Cardiac muscle cell (in vitro differentiated cells and primary cell): Measurements from ENCODE around the gene TTC21B. TPM values are rescaled to one million over a fixed set of nuclear protein-coding genes. Genes with fewer than 3 reads are reported as not detected.
A peak's percentile ranks its signal among the peaks of the same experiment; 100 is the strongest.

Source experiments
- DNase-seq, 2 donors: peaks; one replicate each; pipeline versions ENCODE4 v3.0.0 to v3.0.0-alpha.2; 2010 to 2017; ENCODE audit warnings: low read depth in 1 of 2, low spot score in 1 of 2
- H3K27ac ChIP-seq: fragments of 200-600 bp; sonication (generic); 2 replicates; pipeline ENCODE4 v1.5.1; 2016
- H3K27me3 ChIP-seq: fragments of 200-600 bp; sonication (generic); 2 replicates; pipeline ENCODE4 v1.6.0; 2016; ENCODE audit warnings: control low read depth
- H3K36me3 ChIP-seq: fragments of 200-600 bp; sonication (generic); 2 replicates; pipeline ENCODE4 v1.5.1; 2016; ENCODE audit warnings: control low read depth
- H3K4me1 ChIP-seq: fragments of 200-600 bp; sonication (generic); 2 replicates; pipeline ENCODE4 v1.8.1; 2017; ENCODE audit warnings: low read depth, mild to moderate bottlenecking, mixed run types
- H3K4me3 ChIP-seq: fragments of 200-600 bp; sonication (generic); 2 replicates; pipeline ENCODE4 v1.5.1; 2016; ENCODE audit warnings: mild to moderate bottlenecking
- H3K9me3 ChIP-seq: fragments of 200-600 bp; sonication (generic); 2 replicates; pipeline ENCODE4 v1.5.1; 2017; ENCODE audit warnings: low read depth, mild to moderate bottlenecking, control low read depth
- polyA plus RNA-seq: library from polyadenylated mRNA; unstranded; fragments of >200 nt; fragmentation: Nextera tagmentation; extraction: Ambion mirVana; gene quantifications from 2 replicates; pipeline ENCODE4 v1.2.1, GENCODE V29; 2016
- total RNA-seq: library from RNA; depleted of rRNA; stranded (reverse); fragments of >200 nt; gene quantifications from 2 replicates; pipeline ENCODE4 v1.2.3, GENCODE V29; 2016
- TF ChIP-seq, protein P1 (sequence below): IDR thresholded peaks from 2 replicates; pipeline ENCODE4 v1.5.1; 2012; ENCODE audit warnings: low read depth, mild to moderate bottlenecking, low read length

The TTC21B gene
- total and polyA plus RNA-seq, 2 experiments from 2014 or later, result 14.0 to 30.1 TPM

DNA sequence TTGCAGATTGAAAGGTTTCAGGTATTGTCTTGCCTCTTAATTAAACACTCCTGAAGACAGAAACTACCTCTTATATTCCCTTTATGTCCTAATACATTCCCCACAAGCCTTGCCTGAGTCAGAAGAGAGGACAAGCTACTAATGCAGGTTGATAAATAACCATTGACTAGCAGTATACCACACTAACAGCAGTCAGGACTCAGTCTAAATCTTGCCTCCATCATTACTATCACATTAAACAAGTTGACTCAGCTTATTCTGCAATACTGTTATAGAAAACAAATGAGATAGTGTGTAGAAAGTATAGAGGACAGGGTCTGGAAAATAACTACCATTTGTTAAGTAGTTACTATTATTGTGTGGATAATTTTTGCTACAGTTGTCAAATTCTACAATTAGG is 63.8 kb downstream of the TTC21B start:
- Histone ChIP-seq H3K27me3 (no peaks in the 10 kb centered on the region), H3K9me3 (no peaks in the 10 kb centered on the region), H3K4me3 (no peak overlapping the region), H3K4me1 (peaks cover 7% of the 10 kb centered on the region), H3K27ac (no peak overlapping the region), H3K36me3 (no peaks in the 10 kb centered on the region)
- TF ChIP-seq, protein P1, sequence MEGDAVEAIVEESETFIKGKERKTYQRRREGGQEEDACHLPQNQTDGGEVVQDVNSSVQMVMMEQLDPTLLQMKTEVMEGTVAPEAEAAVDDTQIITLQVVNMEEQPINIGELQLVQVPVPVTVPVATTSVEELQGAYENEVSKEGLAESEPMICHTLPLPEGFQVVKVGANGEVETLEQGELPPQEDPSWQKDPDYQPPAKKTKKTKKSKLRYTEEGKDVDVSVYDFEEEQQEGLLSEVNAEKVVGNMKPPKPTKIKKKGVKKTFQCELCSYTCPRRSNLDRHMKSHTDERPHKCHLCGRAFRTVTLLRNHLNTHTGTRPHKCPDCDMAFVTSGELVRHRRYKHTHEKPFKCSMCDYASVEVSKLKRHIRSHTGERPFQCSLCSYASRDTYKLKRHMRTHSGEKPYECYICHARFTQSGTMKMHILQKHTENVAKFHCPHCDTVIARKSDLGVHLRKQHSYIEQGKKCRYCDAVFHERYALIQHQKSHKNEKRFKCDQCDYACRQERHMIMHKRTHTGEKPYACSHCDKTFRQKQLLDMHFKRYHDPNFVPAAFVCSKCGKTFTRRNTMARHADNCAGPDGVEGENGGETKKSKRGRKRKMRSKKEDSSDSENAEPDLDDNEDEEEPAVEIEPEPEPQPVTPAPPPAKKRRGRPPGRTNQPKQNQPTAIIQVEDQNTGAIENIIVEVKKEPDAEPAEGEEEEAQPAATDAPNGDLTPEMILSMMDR, result no peak
- DNase-seq, result no peak

- no peaks in the 10 kb centered on the region for H3K36me3 ChIP-seq
- H3K9me3 ChIP-seq, result no peaks in the 10 kb centered on the region
- TF ChIP-seq, protein P1, result no peak
- peak in 1 of 2 donors; percentile 9 for DNase-seq
- peaks cover 7% of the 10 kb centered on the region for H3K4me1 ChIP-seq
- H3K27me3 ChIP-seq, result no peaks in the 10 kb centered on the region
- no peak overlapping the region for H3K4me3 ChIP-seq
- no peak overlapping the region for H3K27ac ChIP-seq
Measured at GRCh38 chr2:165889158-165889557, 64.4 kb downstream of the TTC21B start.

DNA sequence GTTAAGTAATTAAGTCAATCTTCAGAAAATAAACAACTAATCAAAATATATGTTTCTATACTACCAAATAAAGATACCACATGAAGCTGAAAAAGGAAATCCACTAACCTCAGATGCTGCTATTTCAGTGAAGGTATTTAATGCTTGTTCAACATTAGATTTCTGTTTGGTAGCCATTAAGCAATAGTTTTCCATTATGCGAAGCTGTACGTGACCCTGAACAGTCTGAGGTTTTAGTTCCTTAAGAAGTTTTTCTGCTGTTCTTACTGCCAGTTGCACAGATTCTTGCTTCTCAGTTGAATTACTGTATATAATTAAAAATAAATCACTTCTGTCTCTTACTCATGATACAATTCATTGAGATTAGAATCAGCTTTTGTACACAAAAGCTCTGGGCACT is 65.4 kb downstream of the TTC21B start:
- no peaks in the 10 kb centered on the region for H3K27me3 ChIP-seq
- no peaks in the 10 kb centered on the region for H3K9me3 ChIP-seq
- peaks cover 7% of the 10 kb centered on the region for H3K4me1 ChIP-seq
- DNase-seq, result no peak
- TF ChIP-seq, protein P1, result no peak
- H3K27ac ChIP-seq, result no peak overlapping the region
- H3K4me3 ChIP-seq, result no peak overlapping the region
- H3K36me3 ChIP-seq, result peaks cover 5% of the 10 kb centered on the region

DNA sequence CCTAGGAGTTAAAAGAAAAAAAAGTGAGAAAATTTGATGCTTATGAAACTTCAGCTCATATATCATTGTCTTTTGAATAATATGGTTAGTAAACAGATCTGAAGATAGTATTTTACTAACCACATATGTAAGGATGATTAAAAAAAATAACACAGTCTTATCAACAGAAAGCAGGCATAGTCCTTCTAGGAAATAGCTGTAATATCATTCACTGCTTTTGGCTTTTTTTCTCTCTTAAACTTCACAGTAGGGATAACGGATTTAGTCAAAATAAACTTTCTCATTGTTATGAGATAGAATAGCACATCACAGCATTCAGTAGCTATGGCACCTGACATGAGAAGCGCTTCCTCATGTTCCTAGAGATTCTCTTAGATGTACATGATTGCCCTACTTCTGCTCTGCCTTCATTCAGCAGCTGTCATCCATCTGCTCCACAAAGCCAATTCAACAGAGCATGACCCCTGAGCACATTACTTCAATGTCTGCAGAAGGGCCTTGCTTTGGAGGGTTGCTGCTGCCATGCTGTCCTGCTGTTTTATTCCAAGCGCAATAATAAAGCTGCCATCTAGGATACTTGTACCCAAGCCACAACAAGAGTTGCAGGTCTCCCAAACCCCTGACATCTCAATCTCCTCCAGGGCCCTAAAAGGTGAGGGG is 67.0 kb downstream of the TTC21B start:
- no peaks in the 10 kb centered on the region for H3K9me3 ChIP-seq
- H3K27me3 ChIP-seq, result no peaks in the 10 kb centered on the region
- H3K4me1 ChIP-seq, result peaks cover 7% of the 10 kb centered on the region
- H3K36me3 ChIP-seq, result peaks cover 12% of the 10 kb centered on the region
- no peak overlapping the region for H3K4me3 ChIP-seq
- TF ChIP-seq, protein P1, result no peak
- no peak overlapping the region for H3K27ac ChIP-seq
- DNase-seq, result no peak

DNA sequence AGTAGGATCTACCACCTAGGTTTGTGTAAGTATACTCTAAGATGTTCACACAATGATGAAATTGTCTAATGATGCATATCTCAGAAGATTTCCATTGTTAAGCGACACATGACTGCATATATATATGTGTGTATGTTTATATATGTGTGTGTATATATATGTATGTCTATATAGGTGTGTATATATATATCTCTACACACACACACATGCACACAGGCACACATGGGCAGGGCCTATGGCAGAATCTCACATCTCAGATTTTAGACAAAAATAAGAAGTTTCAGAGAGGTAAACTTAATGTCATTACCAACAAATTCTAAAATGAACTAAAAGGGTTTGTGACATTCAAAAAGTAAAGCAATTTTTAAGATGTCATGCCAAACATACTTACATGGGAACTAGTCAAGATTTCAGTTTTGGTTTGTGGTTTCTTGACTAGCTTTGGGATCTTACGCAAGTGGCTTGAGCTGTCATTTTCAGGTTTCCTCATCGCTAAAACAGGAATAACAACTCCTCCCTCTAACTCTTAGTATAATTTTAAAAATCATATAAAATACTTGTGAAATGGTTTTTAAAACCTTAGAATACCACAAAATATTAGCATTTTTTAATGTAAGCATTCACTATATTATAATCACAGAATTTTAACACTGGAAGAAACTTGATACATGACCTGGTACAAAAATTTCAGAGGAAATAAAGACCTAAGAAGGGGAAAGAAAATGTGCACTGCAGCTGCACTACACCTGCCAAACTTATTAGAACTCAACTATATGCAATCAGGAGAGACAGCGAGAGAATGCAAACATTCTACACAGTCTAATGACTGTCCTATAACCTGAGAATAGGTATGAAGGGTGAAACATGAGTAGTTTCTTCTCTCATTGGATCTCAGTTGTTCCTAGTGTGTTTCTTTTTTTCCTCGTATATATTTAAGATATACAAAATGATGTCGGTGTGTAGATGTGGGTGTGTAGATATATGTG is 75.7 kb downstream of the TTC21B start:
- DNase-seq, result peak in 1 of 2 donors; percentile 83
- Histone ChIP-seq H3K4me3 (no peak overlapping the region), H3K9me3 (no peaks in the 10 kb centered on the region), H3K27me3 (no peaks in the 10 kb centered on the region), H3K27ac (no peak overlapping the region), H3K36me3 (peaks cover 11% of the 10 kb centered on the region), H3K4me1 (no peaks in the 10 kb centered on the region)
- TF ChIP-seq, protein P1, result no peak
